ENCODE results near the gene VPS54. TPM values are rescaled to one million over a fixed set of nuclear protein-coding genes. Genes with fewer than 3 reads are reported as not detected.

The VPS54 gene
- total RNA-seq, 1 experiment from 2014 or later = 12.4 TPM

- Histone ChIP-seq H3K4me1 (ENCODE audit: control insufficient read depth in 1 of 2, insufficient read depth in 2 of 2, low read length in 2 of 2) (peaks cover 0 to 6% of the 10 kb centered on the region in 2 experiments; a peak in 1 of 4 replicates), H3K27me3 (ENCODE audit: insufficient read depth, low read length) (no peaks in the 10 kb centered on the region), H3K36me3 (ENCODE audit: control insufficient read depth in 1 of 2, insufficient read depth in 2 of 2, low read length in 2 of 2) (no peaks in the 10 kb centered on the region), H2AFZ (ENCODE audit: low read depth, low read length, poor library complexity, severe bottlenecking) (no peak overlapping the region), H3K9me3 (ENCODE audit: control insufficient read depth in 1 of 2, insufficient read depth in 1 of 2, low read depth in 1 of 2, low read length in 2 of 2) (no peaks in the 10 kb centered on the region), H3K9me2 (ENCODE audit: insufficient read depth) (no peaks in the 10 kb centered on the region), H3K9ac (ENCODE audit: low read length) (no peak overlapping the region), H4K20me1 (ENCODE audit: insufficient read depth) (no peaks in the 10 kb centered on the region), H3K79me2 (ENCODE audit: insufficient read depth, low read length) (no peaks in the 10 kb centered on the region), H3K4me3 (replicated peaks in 1 of 2; ENCODE audit: low read depth in 1 of 2, low read length in 2 of 2) (no peak overlapping the region), H3K27ac (ENCODE audit: low read depth, low read length) (no peak overlapping the region), H3K4me2 (ENCODE audit: low read length) (no peak overlapping the region)
- ChIA-PET POLR2A (no interaction called here), CTCF (interaction anchor here (1.0 kb wide), 1 partner anchor 258 kb away, joined by 5 read pairs; no protein-coding TSS in a partner anchor), RAD21 (ENCODE audit: low non-redundant PET in 1 of 2, low total read pairs in 2 of 2, uncharacterized antibody in 2 of 2, unreplicated experiment in 2 of 2) (no interaction called here)
- TF ChIP-seq YY1 (IDR thresholded peaks at IDR 0.05; ENCODE audit: extremely low read depth, insufficient replicate concordance, low read depth, low read length) (no peak), EZH2 (IDR thresholded peaks at IDR 0.05) (no peak), FOSL1 (IDR thresholded peaks at IDR 0.05; ENCODE audit: low read depth) (no peak), POLR2AphosphoS5 (IDR thresholded peaks at IDR 0.05; ENCODE audit: low read depth, low read length) (no peak), CBX3 (IDR thresholded peaks at IDR 0.05; ENCODE audit: low read depth) (no peak), ZBTB33 (IDR thresholded peaks at IDR 0.05; ENCODE audit: extremely low read depth, insufficient replicate concordance, low read length) (no peak)
- TF ChIP-seq, protein P1, sequence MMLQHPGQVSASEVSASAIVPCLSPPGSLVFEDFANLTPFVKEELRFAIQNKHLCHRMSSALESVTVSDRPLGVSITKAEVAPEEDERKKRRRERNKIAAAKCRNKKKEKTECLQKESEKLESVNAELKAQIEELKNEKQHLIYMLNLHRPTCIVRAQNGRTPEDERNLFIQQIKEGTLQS (IDR thresholded peaks at IDR 0.05) = no peak
- no TSS peak for BruUV-seq (replicated peaks)
- DNase-seq (ENCODE audit: low read depth, low spot score) (no peak), ATAC-seq (no peak)
- intact Hi-C loops (cut with micrococcal nuclease) = no loop called here
These were observed 35.1 kb upstream of the VPS54 start for GRCh38 chr2:64054161-64054915.
